ENCODE measurements around the gene EZH2.

- TF ChIP-seq POLR2A (IDR thresholded peaks at IDR 0.05): no peak
- TF ChIP-seq, protein P1, sequence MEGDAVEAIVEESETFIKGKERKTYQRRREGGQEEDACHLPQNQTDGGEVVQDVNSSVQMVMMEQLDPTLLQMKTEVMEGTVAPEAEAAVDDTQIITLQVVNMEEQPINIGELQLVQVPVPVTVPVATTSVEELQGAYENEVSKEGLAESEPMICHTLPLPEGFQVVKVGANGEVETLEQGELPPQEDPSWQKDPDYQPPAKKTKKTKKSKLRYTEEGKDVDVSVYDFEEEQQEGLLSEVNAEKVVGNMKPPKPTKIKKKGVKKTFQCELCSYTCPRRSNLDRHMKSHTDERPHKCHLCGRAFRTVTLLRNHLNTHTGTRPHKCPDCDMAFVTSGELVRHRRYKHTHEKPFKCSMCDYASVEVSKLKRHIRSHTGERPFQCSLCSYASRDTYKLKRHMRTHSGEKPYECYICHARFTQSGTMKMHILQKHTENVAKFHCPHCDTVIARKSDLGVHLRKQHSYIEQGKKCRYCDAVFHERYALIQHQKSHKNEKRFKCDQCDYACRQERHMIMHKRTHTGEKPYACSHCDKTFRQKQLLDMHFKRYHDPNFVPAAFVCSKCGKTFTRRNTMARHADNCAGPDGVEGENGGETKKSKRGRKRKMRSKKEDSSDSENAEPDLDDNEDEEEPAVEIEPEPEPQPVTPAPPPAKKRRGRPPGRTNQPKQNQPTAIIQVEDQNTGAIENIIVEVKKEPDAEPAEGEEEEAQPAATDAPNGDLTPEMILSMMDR (IDR thresholded peaks at IDR 0.05): no peak
Measured at GRCh38 chr7:148915211-148915610, 31.1 kb upstream of the EZH2 start.
